Keratinocyte (primary cell): ENCODE results near the gene CSTF1. TPM values are rescaled to one million over a fixed set of nuclear protein-coding genes. Genes with fewer than 3 reads are reported as not detected.

ENCODE experiments used
- DNase-seq: peaks from one replicate; pipeline ENCODE4 v3.0.0-alpha.2; 2011; ENCODE audit warnings: low read depth, missing footprints, low spot score
- FAIRE-seq: peaks from 2 replicates; lab custom pipeline; 2011; peaks lifted over from hg19 to GRCh38; lab: Jason Lieb, UNC
- H2AFZ ChIP-seq: 2 replicates; pipeline ENCODE4 v1.6.0; 2012; ENCODE audit warnings: low read length, control low read depth, inconsistent platforms; ENCODE audit not compliant: control insufficient read depth
- H3K27ac ChIP-seq: 2 replicates; pipeline ENCODE4 v1.5.1; 2011; ENCODE audit warnings: low read length; ENCODE audit not compliant: control insufficient read depth, insufficient read depth
- H3K27me3 ChIP-seq: 3 replicates; pipeline ENCODE4 v1.6.0; 2011; ENCODE audit warnings: low read length; ENCODE audit not compliant: control insufficient read depth, insufficient read depth; ENCODE audit errors: extremely low read depth
- H3K36me3 ChIP-seq, 2 experiments: 2 replicates in 1 of 2; 3 replicates in 1 of 2; pipeline ENCODE4 v1.5.1; 2011; ENCODE audit warnings: low read length in 2 of 2, mild to moderate bottlenecking in 1 of 2; ENCODE audit not compliant: control insufficient read depth in 2 of 2, insufficient read depth in 2 of 2; ENCODE audit errors: extremely low read depth in 1 of 2
- H3K4me1 ChIP-seq: 3 replicates; pipeline ENCODE4 v1.5.1; 2011; ENCODE audit warnings: low read length; ENCODE audit not compliant: control insufficient read depth, insufficient read depth; ENCODE audit errors: extremely low read depth
- H3K4me2 ChIP-seq: 3 replicates; pipeline ENCODE4 v1.6.0; 2011; ENCODE audit warnings: low read depth, low read length; ENCODE audit not compliant: control insufficient read depth, insufficient read depth; ENCODE audit errors: extremely low read depth
- H3K4me3 ChIP-seq, 3 experiments: fragments of 200-600 bp in 1 of 3; sonication (generic) in 1 of 3; 2 replicates in 2 of 3; 3 replicates in 1 of 3; pipeline ENCODE4 v1.5.1; 2011 to 2016; ENCODE audit warnings: low read length in 3 of 3, mild to moderate bottlenecking in 3 of 3, control low read depth in 2 of 3, inconsistent platforms in 1 of 3, low read depth in 1 of 3, mixed read lengths in 1 of 3, mixed run types in 1 of 3, moderate library complexity in 1 of 3; ENCODE audit not compliant: control insufficient read depth in 2 of 3, insufficient read depth in 2 of 3; ENCODE audit errors: extremely low read depth in 1 of 3
- H3K79me2 ChIP-seq: 2 replicates; pipeline ENCODE4 v1.6.0; 2012; ENCODE audit warnings: low read length; ENCODE audit not compliant: control insufficient read depth, insufficient read depth
- H3K9ac ChIP-seq: 3 replicates; pipeline ENCODE4 v1.6.0; 2011; ENCODE audit warnings: low read length; ENCODE audit not compliant: control insufficient read depth, insufficient read depth; ENCODE audit errors: extremely low read depth
- H3K9me1 ChIP-seq: 3 replicates; pipeline ENCODE4 v1.6.0; 2011; ENCODE audit warnings: low read length; ENCODE audit not compliant: control insufficient read depth, insufficient read depth; ENCODE audit errors: extremely low read depth
- H3K9me3 ChIP-seq: 2 replicates; pipeline ENCODE4 v1.5.1; 2012; ENCODE audit warnings: low read depth, low read length; ENCODE audit not compliant: control insufficient read depth
- H4K20me1 ChIP-seq: 3 replicates; pipeline ENCODE4 v1.6.0; 2011; ENCODE audit warnings: low read length; ENCODE audit not compliant: control insufficient read depth, insufficient read depth; ENCODE audit errors: extremely low read depth
- EZH2 ChIP-seq: IDR thresholded peaks from one replicate; pipeline ENCODE4 v1.6.1; 2012; ENCODE audit warnings: inconsistent platforms, mild to moderate bottlenecking, low read length, moderate library complexity
- dilution Hi-C: fragments of 300-500 bp; cut with MboI; formaldehyde crosslinking; loops from one replicate; pipeline ENCODE4 v1.7.0; 2020; ENCODE audit warnings: low sequenced_read_pairs; ENCODE audit not compliant: extremely low pct_ligation_motif_present
- polyA plus RNA-seq, 5 experiments: library from polyadenylated mRNA; depleted of rRNA in 3 of 5; stranded (reverse) in 3 of 5; stranded (forward) in 1 of 5; unstranded in 1 of 5; fragments of >200 nt; gene quantifications; 1 replicate in 1 of 5; 2 replicates in 3 of 5; 3 replicates in 1 of 5; pipeline versions ENCODE4 v1.2.1 to v1.2.3, GENCODE V29; 2011 to 2012; ENCODE audit warnings: missing spikeins in 2 of 5, low read depth in 1 of 5, low replicate concordance in 1 of 5
- TF ChIP-seq, protein P1 (sequence below), 3 experiments: IDR thresholded peaks in 1 of 3; conservative IDR thresholded peaks in 1 of 3; optimal IDR thresholded peaks in 1 of 3; 2 replicates in 2 of 3; 3 replicates in 1 of 3; pipeline versions ENCODE3 to v1.5.1; 2011; ENCODE audit warnings: low read length in 3 of 3, mild to moderate bottlenecking in 3 of 3, moderate library complexity in 2 of 3, control low read depth in 1 of 3, inconsistent platforms in 1 of 3; ENCODE audit not compliant: insufficient read depth in 2 of 3; ENCODE audit errors: extremely low read depth in 1 of 3

The CSTF1 gene
- polyA plus RNA-seq, 1 donor (not counting 4 experiments of a cell fraction or from before 2014, with no cell fraction given) = 40.3 TPM

DNA sequence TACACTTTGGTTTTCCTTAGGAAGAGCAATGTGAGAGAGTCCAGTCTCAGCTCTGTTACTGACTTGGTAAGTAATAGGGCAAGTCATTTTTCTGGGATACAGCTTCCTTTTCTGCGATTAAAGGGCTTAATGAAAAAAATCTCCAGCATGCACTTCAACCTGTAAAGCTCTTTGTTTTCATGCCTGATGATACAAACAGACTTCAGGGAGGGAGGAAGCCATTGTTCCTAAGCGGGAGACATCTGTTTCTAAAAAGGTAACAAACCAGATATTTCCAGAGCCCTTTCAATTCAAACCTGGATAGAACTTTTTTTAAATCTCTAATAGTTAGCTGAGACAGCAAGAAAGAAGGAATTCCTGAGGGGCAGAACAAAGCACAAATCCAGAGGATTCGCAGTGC is 14.5 kb downstream of the CSTF1 start:
- Histone ChIP-seq H3K36me3 (peaks cover 19 to 22% of the 10 kb centered on the region in 2 experiments), H4K20me1 (no peaks in the 10 kb centered on the region), H2AFZ (no peak overlapping the region), H3K4me1 (no peaks in the 10 kb centered on the region), H3K4me2 (no peak overlapping the region), H3K9ac (no peak overlapping the region), H3K9me3 (no peaks in the 10 kb centered on the region), H3K4me3 (no peak overlapping the region), H3K9me1 (no peaks in the 10 kb centered on the region), H3K79me2 (no peaks in the 10 kb centered on the region), H3K27ac (no peak overlapping the region), H3K27me3 (no peaks in the 10 kb centered on the region)
- dilution Hi-C loops = no loop called here
- DNase-seq = no peak
- TF ChIP-seq EZH2 = no peak
- TF ChIP-seq, protein P1, sequence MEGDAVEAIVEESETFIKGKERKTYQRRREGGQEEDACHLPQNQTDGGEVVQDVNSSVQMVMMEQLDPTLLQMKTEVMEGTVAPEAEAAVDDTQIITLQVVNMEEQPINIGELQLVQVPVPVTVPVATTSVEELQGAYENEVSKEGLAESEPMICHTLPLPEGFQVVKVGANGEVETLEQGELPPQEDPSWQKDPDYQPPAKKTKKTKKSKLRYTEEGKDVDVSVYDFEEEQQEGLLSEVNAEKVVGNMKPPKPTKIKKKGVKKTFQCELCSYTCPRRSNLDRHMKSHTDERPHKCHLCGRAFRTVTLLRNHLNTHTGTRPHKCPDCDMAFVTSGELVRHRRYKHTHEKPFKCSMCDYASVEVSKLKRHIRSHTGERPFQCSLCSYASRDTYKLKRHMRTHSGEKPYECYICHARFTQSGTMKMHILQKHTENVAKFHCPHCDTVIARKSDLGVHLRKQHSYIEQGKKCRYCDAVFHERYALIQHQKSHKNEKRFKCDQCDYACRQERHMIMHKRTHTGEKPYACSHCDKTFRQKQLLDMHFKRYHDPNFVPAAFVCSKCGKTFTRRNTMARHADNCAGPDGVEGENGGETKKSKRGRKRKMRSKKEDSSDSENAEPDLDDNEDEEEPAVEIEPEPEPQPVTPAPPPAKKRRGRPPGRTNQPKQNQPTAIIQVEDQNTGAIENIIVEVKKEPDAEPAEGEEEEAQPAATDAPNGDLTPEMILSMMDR (optimal IDR thresholded peaks at IDR 0.05 in 1 of 3, IDR thresholded peaks at IDR 0.05 in 1 of 3, conservative IDR thresholded peaks at IDR 0.05 in 1 of 3; ENCODE audit: extremely low read depth in 1 of 3, insufficient read depth in 2 of 3, low read length in 3 of 3) = no peak
- FAIRE-seq = no peak

DNA sequence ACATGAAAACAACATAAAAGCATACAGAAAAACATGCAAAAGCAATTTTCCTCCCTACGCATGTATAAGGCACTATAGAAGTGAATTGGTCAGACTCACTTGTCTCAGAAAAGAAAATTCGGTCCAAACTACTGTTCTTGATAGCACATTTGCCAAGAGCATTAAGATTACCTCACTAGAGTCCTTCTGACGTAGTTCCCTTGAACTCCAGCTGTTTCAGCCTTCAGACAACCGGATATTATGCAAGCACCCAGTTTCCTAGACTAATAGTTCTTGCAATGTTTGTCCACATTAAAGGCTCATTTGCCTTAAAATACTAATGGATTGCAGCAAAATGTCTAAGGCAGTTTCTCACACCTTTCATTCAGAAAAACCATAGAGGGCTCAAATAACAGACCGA is 17.1 kb downstream of the CSTF1 start:
- dilution Hi-C loops = no loop called here
- TF ChIP-seq EZH2 = no peak
- TF ChIP-seq, protein P1 (optimal IDR thresholded peaks at IDR 0.05 in 1 of 3, IDR thresholded peaks at IDR 0.05 in 1 of 3, conservative IDR thresholded peaks at IDR 0.05 in 1 of 3; ENCODE audit: extremely low read depth in 1 of 3, insufficient read depth in 2 of 3, low read length in 3 of 3) = no peak
- Histone ChIP-seq H3K4me1 (no peaks in the 10 kb centered on the region), H3K79me2 (no peaks in the 10 kb centered on the region), H3K4me2 (no peak overlapping the region), H2AFZ (no peak overlapping the region), H3K9me1 (no peaks in the 10 kb centered on the region), H4K20me1 (no peaks in the 10 kb centered on the region), H3K27ac (no peak overlapping the region), H3K9ac (no peak overlapping the region), H3K9me3 (no peaks in the 10 kb centered on the region), H3K27me3 (no peaks in the 10 kb centered on the region), H3K36me3 (peaks cover 8 to 13% of the 10 kb centered on the region in 2 experiments), H3K4me3 (no peak overlapping the region)
- no peak for FAIRE-seq
- DNase-seq = no peak
